Measurements from ENCODE around the gene KIF3B.

Gene KIF3B

GRCh38 chr20:32344835-32345506 lies 67.5 kb downstream of the KIF3B start:
- DNase-seq (ENCODE audit: low spot score): no peak
- in situ Hi-C loops (cut with MboI; ENCODE audit: low sequenced_read_pairs, unreplicated experiment): no loop called here
- TF ChIP-seq CTCF (IDR thresholded peaks at IDR 0.05; ENCODE audit: borderline replicate concordance, control extremely low read depth, extremely low read depth, insufficient read depth, missing control alignments): no peak

GRCh38 chr20:32348207-32348606 lies 70.8 kb downstream of the KIF3B start:
- in situ Hi-C loops (cut with MboI; ENCODE audit: low sequenced_read_pairs, unreplicated experiment): no loop called here
- no peak for DNase-seq (ENCODE audit: low spot score)
- no peak for TF ChIP-seq CTCF (IDR thresholded peaks at IDR 0.05; ENCODE audit: borderline replicate concordance, control extremely low read depth, extremely low read depth, insufficient read depth, missing control alignments)

- in situ Hi-C loops (cut with MboI; ENCODE audit: low sequenced_read_pairs, unreplicated experiment): no loop called here
Observed at GRCh38 chr20:32350421-32350820, 73.0 kb downstream of the KIF3B start.

GRCh38 chr20:32352121-32352720 lies 74.8 kb downstream of the KIF3B start:
- in situ Hi-C loops (cut with MboI; ENCODE audit: low sequenced_read_pairs, unreplicated experiment): no loop called here
- DNase-seq (ENCODE audit: low spot score): no peak
- no peak for TF ChIP-seq CTCF (IDR thresholded peaks at IDR 0.05; ENCODE audit: borderline replicate concordance, control extremely low read depth, extremely low read depth, insufficient read depth, missing control alignments)

More at GRCh38 chr20:32350421-32350820, 73.0 kb downstream of the KIF3B start:
- TF ChIP-seq CTCF (IDR thresholded peaks at IDR 0.05; ENCODE audit: borderline replicate concordance, control extremely low read depth, extremely low read depth, insufficient read depth, missing control alignments): no peak
- DNase-seq (ENCODE audit: low spot score): no peak

- in situ Hi-C loops (cut with MboI; ENCODE audit: low sequenced_read_pairs, unreplicated experiment): no loop called here
Observed at GRCh38 chr20:32353848-32354496, 76.5 kb downstream of the KIF3B start.

More at GRCh38 chr20:32353848-32354496, 76.5 kb downstream of the KIF3B start:
- no peak for TF ChIP-seq CTCF (IDR thresholded peaks at IDR 0.05; ENCODE audit: borderline replicate concordance, control extremely low read depth, extremely low read depth, insufficient read depth, missing control alignments)
- DNase-seq (ENCODE audit: low spot score): no peak
